ELF-1 (cell line): ENCODE results near the gene TOPAZ1.
"Not testable (repeated sequence)": the region's sequence is repeated elsewhere in the genome, so short reads cannot be mapped to it uniquely, and the experiment has no call there.

ENCODE experiments used
- DNase-seq: peaks from one replicate; pipeline ENCODE4 v3.0.0-alpha.2; 2016; ENCODE audit warnings: low read depth, low spot score

Gene TOPAZ1

DNA sequence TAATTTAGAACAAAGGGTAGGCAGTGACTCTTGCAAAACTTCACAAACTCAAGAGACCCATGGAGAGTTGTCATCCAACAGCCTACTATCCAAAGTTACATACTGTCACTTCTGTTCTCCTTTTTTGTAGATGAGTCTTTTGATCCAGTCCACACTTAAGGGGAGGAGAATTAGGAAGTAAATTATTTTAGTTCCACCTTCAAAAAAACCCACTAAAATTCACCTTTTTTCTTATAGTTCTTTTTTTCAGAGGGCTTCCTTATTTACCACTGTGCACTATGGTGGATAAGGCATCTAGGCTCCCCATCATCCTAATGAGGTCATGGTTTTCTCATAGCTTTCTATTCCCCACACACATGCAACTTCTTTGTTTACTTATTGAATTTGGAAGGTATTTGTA, 88.3 kb downstream of the TOPAZ1 start:
- DNase-seq, result no peak

GRCh38 chr3:44330444-44330843, 88.8 kb downstream of the TOPAZ1 start:
- DNase-seq, result no peak

- no peak for DNase-seq
Observed at GRCh38 chr3:44334326-44334725, 92.6 kb downstream of the TOPAZ1 start.

DNA sequence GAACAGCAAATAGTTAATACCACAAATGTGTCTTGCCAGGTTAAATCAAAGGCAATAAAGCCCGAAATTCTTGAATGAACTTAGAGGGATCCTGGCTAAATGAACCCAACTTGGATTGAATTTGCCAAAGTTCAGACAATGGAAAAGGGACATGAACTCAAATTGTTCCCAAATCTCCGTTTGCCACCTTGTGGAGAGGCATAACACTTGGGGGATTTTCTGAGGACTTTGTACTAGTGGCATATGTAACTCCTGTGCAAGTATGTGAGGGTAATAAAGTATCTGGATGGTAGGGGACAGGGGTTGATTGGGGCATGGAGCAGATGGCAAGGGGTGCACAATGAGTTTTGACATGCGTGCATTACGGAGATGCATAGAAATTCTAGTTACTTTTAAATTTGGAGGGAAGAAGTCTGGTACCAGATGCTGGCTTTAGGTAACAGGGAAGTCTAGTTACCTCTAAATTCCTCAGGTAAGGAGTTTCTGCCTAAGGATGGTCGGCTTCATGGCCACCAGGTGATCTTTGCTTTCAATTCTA, 95.6 kb downstream of the TOPAZ1 start:
- DNase-seq, result no peak

DNA sequence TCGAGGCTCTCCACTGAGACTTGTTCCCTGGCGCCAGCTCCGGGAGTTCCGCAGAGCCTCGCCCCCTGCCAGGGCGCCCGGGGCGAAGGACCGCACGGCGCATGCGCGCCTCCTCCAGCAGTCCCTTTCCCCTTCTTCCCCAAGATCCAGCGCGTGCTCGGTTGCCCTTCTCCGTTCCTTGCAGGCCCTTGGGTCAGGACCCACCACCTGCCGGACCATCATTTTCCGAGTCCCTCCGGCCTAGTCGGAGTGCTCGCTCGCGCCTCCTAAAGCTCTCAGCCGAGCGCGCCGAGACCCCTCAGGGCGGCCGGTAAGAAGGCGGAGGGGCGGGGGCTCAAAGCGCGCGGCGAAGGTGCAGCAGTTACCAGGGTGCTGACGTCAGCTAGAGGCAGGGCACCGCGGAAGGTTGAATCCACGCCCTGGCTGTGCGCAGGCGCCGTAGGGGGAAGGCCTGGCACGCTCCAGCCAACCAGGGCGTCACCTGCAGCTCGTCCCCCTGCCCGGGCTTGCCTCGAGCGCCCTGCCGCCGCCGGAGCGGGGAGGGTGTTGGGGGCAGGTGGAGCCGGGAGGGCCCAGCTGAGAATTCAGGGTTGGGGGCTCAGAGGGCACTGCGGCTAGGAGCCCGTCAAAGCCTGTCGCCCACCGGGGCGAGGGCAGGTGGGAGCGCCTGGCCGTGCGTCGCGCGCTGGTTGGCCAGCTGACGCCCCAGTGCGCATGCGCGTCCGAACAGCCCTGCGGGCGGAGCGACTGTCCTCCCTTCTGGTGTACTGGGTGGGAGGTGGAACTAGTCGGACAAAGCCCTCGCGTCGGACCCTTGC, 96.5 kb downstream of the TOPAZ1 start, which contains the start of gene TCAIM:
Gene TCAIM (plus strand): TSS at position 757 of the 818 bp plus-strand sequence. CDS start 16,017 bp downstream, outside the sequence.
- DNase-seq, result peak; percentile 99

GRCh38 chr3:44338828-44339127, 97.1 kb downstream of the TOPAZ1 start:
- DNase-seq, result no peak

DNA sequence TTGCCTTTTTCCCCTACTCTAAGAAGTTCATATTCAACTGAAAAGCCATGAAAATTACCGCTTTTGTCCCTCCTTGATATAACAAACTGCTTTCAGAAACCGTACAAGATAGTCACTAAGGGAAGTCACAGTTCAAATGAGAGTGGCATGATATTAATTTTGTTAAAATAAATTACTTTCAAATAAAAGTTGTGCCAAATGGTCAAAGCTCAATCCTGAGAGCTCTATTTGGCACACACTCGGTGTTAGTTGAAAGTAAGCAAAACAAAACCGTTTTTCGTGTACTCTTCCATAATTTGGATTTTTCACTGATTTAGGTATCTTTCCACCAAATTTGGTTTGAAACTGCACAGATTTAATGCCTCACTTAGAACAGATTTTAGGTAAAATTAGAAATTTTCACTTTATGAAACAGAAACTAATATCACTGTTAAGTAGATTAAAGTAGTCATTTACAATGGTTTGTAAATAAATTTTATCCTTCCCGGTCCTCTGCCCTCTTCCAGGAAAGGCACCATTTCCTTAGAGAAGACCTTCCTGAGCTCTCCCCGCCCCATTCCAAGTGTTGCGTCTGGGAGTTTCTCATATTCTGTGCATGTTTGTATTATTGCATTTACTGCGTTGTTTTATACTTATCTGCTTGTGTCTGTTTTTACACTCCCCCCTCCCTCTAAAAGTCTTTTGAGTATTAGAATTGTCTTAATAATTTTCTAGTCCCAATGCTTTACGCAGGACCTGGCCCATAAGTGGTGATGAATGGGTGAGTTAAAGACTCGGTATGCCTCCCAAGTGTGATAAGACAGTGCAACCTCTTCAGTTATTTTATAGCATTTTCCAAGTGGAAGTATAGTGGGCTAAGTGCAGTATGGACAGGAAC, 97.7 kb downstream of the TOPAZ1 start:
- DNase-seq, result no peak

DNA sequence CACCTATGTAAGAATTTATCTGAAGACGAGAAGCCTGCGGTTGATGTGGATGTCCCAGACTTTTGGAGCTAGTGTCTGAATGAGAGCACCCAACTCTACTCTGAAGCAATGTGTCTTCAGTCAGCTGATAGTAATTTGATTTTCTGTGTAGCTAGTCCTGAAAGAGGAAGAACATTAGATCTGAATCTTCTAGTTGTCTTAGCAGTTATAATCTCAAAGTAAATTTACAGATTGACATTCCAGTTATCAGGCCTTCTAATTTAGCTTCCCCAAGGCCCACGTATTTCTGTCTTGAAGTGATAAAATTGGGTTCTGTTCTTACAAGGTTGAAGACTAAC, 98.3 kb downstream of the TOPAZ1 start:
- no peak for DNase-seq

DNA sequence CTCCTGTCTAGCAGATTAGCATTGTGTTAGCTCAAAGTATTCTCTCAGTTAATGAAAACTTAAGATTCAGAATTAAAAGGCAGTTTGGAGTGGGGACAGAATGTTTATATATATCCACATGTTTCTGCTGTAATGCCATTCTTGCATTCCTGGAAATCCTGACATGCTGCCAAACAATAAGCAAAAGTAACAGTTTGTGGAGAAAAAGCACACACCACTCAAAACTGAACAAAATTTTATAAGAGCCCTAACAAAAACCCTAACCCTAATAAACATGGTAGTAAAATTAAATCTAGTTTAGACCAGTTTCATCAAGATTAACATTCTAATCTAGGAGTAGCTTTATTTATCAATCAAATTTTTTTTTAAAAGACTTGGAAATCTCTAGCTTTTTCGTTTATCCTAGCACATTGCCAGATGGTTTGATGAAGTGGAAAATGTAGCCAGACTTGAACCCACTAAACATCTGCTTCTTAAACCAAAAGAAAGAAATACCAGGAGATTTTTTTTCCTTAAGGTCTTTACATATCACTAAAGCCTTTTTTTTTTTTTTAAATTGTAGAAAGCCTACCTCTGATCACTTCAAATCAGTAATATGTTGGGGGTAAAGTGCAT, 100.6 kb downstream of the TOPAZ1 start:
- DNase-seq, result no peak

GRCh38 chr3:44343421-44343820, 101.7 kb downstream of the TOPAZ1 start:
- no peak for DNase-seq

DNA sequence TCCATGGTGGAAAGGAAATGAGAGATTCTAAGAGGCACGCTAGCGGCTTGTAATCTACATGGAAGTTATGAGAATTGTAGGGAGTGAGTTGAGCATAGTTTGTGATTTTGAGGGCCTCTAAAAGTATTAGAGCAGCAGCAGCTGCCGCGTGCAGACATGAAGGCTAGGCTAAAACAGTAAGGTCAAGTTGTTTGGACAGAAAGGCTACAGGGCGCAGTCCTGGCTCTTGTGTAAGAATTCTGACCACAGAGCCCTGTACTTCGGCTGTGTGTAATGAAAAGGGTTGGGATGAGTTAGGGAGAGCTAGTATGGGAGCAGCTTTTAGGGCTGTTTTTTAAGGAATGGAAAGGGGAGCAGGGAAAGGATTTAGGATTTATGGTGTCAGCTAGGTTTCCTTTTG, 104.9 kb downstream of the TOPAZ1 start:
- DNase-seq, result not testable (repeated sequence)

GRCh38 chr3:44348993-44349392, 107.3 kb downstream of the TOPAZ1 start:
- DNase-seq, result no peak

- DNase-seq, result no peak
Observed at GRCh38 chr3:44353355-44353924, 111.8 kb downstream of the TOPAZ1 start.

DNA sequence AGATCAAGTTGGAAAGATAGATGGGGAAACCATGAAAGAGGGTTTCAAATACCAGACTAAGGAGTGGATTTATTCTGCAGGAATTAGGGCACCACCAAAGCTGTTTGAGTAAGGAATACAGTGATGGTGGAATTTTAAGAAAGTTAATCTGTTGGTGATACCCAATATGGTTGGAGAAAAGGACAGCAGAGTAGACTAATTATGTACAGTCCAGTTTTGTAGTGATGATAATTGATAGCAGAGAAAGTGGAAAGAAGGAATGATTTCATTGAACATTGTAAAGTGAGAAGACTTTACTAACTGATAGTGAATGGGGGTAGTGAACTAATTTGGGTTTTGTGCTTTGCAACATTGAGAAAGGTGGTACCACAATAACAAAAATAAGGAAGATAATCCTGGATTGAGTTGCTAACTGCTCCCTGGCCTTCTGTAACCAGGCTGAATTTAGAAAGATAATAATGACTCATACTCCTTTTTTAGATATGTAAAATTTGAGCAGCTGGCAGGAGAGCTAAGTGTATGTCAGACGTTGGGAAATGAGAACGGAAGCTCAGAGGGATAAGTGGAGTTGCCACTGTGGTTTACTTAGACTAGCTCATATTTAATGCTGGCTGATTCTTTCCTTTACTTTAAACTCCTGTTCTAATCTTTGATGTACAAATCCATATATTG, 113.8 kb downstream of the TOPAZ1 start:
- no peak for DNase-seq

GRCh38 chr3:44359146-44359751, 117.6 kb downstream of the TOPAZ1 start:
- DNase-seq, result peak; percentile 93

DNA sequence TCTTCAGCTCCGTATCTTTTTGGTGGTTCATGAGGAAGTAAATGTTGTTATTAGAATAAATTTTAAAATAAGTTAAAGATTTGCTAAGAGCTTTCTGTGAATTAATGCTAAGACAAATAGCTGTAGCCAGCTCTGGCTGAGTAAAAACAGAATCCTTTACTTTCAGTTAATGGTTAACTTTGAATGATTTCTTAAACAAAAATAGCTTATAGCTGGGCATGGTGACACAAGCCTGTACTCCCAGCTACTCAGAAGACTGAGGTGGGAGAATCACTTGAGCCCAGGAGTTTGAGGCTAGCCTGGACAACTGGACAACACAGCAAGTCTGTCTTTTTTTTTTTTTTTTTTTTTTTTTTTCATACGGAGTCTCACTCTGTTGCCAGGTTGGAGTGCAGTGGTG, 121.9 kb downstream of the TOPAZ1 start:
- DNase-seq, result no peak

GRCh38 chr3:44365952-44366351, 124.3 kb downstream of the TOPAZ1 start:
- no peak for DNase-seq

DNA sequence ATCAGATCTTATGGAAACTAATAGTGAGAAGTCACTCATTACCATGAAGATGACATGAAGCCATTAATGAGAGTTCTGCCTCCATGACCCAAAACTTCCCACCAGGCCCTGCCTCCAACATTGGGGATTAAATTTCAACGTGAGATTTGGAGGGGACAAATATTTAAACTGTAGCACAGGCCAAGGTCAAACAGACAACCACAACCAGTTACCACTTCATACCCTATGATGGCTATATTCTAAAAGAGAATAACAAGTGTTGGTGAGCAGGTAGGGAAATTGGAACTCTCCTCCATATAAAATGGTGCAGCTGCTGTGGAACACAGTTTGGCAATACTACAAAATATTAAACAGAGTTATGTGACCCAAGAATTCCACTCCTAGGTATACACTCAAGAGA, 133.8 kb downstream of the TOPAZ1 start:
- DNase-seq, result no peak
